ENCODE data around the gene PLD5.
"Not testable (repeated sequence)": the region's sequence is repeated elsewhere in the genome, so short reads cannot be mapped to it uniquely, and the experiment has no call there.

The PLD5 gene

GRCh38 chr1:242288067-242288466, 236.4 kb downstream of the PLD5 start:
- in situ Hi-C loops (cut with HindIII; ENCODE audit: low sequenced_read_pairs): not testable (repeated sequence)

GRCh38 chr1:242282758-242283485, 241.6 kb downstream of the PLD5 start:
- in situ Hi-C loops (cut with HindIII; ENCODE audit: low sequenced_read_pairs): not testable (repeated sequence)

GRCh38 chr1:242278406-242278805, 246.1 kb downstream of the PLD5 start:
- in situ Hi-C loops (cut with HindIII; ENCODE audit: low sequenced_read_pairs): not testable (repeated sequence)

GRCh38 chr1:242276769-242277168, 247.7 kb downstream of the PLD5 start:
- in situ Hi-C loops (cut with HindIII; ENCODE audit: low sequenced_read_pairs): not testable (repeated sequence)

GRCh38 chr1:242267004-242267403, 257.5 kb downstream of the PLD5 start:
- in situ Hi-C loops (cut with HindIII; ENCODE audit: low sequenced_read_pairs): not testable (repeated sequence)

GRCh38 chr1:242264419-242264818, 260.1 kb downstream of the PLD5 start:
- in situ Hi-C loops (cut with HindIII; ENCODE audit: low sequenced_read_pairs): not testable (repeated sequence)

GRCh38 chr1:242245255-242245654, 279.2 kb downstream of the PLD5 start:
- in situ Hi-C loops (cut with HindIII; ENCODE audit: low sequenced_read_pairs): no loop called here

GRCh38 chr1:242243472-242243871, 281.0 kb downstream of the PLD5 start:
- in situ Hi-C loops (cut with HindIII; ENCODE audit: low sequenced_read_pairs): no loop called here

- in situ Hi-C loops (cut with HindIII; ENCODE audit: low sequenced_read_pairs): no loop called here
Measured at GRCh38 chr1:242242983-242243382, 281.5 kb downstream of the PLD5 start.

- in situ Hi-C loops (cut with HindIII; ENCODE audit: low sequenced_read_pairs): no loop called here
Measured at GRCh38 chr1:242241936-242242335, 282.6 kb downstream of the PLD5 start.

- in situ Hi-C loops (cut with HindIII; ENCODE audit: low sequenced_read_pairs): no loop called here
Measured at GRCh38 chr1:242240691-242241090, 283.8 kb downstream of the PLD5 start.

GRCh38 chr1:242240077-242240476, 284.4 kb downstream of the PLD5 start:
- in situ Hi-C loops (cut with HindIII; ENCODE audit: low sequenced_read_pairs): no loop called here

GRCh38 chr1:242239398-242239797, 285.1 kb downstream of the PLD5 start:
- in situ Hi-C loops (cut with HindIII; ENCODE audit: low sequenced_read_pairs): no loop called here

- in situ Hi-C loops (cut with HindIII; ENCODE audit: low sequenced_read_pairs): no loop called here
Measured at GRCh38 chr1:242237051-242237450, 287.4 kb downstream of the PLD5 start.

GRCh38 chr1:242228991-242229390, 295.5 kb downstream of the PLD5 start:
- in situ Hi-C loops (cut with HindIII; ENCODE audit: low sequenced_read_pairs): no loop called here

GRCh38 chr1:242225767-242226573, 298.5 kb downstream of the PLD5 start:
- in situ Hi-C loops (cut with HindIII; ENCODE audit: low sequenced_read_pairs): no loop called here

GRCh38 chr1:242224878-242225766, 299.4 kb downstream of the PLD5 start:
- in situ Hi-C loops (cut with HindIII; ENCODE audit: low sequenced_read_pairs): not testable (repeated sequence)

GRCh38 chr1:242224461-242224860, 300.0 kb downstream of the PLD5 start:
- in situ Hi-C loops (cut with HindIII; ENCODE audit: low sequenced_read_pairs): no loop called here

- in situ Hi-C loops (cut with HindIII; ENCODE audit: low sequenced_read_pairs): no loop called here
Measured at GRCh38 chr1:242219905-242220304, 304.6 kb downstream of the PLD5 start.

- in situ Hi-C loops (cut with HindIII; ENCODE audit: low sequenced_read_pairs): no loop called here
Measured at GRCh38 chr1:242219298-242219901, 305.1 kb downstream of the PLD5 start.

GRCh38 chr1:242216368-242216767, 308.1 kb downstream of the PLD5 start:
- in situ Hi-C loops (cut with HindIII; ENCODE audit: low sequenced_read_pairs): no loop called here
